Fibroblast of pulmonary artery (primary cell): ENCODE results near the gene HNRNPL.
"Not testable (repeated sequence)": the region's sequence is repeated elsewhere in the genome, so short reads cannot be mapped to it uniquely, and the experiment has no call there.

Source experiments
- DNase-seq: peaks from one replicate; pipeline ENCODE4 v3.0.0-alpha.2; 2010; ENCODE audit warnings: low read depth
- H3K4me3 ChIP-seq: replicated peaks from 2 replicates; pipeline ENCODE4 v1.5.1; 2011; ENCODE audit warnings: low read depth, mild to moderate bottlenecking, control low read depth, low read length, moderate library complexity
- TF ChIP-seq, protein P1 (sequence below): IDR thresholded peaks from 2 replicates; pipeline ENCODE4 v1.5.1; 2011; ENCODE audit warnings: mild to moderate bottlenecking, control low read depth, low read length, inconsistent platforms; ENCODE audit errors: missing control alignments

Gene HNRNPL

DNA sequence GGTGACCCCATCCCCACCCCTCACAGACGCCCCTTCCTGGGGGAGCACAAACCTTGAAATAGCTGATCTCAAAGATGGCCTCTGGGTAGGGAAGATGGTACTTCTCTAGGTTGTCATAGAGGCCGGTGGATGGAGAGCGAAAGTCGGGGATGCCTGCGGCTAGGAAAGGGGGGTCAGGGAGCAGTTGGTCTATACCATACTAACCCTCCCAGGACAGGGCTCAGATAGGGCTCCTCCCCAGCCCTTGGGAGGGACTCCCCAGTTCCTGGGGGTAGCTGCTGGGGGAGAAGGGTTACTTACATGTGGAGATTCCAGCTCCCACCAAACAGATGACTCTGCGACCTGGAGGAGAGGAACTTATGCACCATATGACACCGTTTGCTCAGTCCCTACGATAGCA lies 40.0 kb upstream of the HNRNPL start:
- H3K4me3 ChIP-seq: no peak overlapping the region
- TF ChIP-seq, protein P1, sequence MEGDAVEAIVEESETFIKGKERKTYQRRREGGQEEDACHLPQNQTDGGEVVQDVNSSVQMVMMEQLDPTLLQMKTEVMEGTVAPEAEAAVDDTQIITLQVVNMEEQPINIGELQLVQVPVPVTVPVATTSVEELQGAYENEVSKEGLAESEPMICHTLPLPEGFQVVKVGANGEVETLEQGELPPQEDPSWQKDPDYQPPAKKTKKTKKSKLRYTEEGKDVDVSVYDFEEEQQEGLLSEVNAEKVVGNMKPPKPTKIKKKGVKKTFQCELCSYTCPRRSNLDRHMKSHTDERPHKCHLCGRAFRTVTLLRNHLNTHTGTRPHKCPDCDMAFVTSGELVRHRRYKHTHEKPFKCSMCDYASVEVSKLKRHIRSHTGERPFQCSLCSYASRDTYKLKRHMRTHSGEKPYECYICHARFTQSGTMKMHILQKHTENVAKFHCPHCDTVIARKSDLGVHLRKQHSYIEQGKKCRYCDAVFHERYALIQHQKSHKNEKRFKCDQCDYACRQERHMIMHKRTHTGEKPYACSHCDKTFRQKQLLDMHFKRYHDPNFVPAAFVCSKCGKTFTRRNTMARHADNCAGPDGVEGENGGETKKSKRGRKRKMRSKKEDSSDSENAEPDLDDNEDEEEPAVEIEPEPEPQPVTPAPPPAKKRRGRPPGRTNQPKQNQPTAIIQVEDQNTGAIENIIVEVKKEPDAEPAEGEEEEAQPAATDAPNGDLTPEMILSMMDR: no peak

DNA sequence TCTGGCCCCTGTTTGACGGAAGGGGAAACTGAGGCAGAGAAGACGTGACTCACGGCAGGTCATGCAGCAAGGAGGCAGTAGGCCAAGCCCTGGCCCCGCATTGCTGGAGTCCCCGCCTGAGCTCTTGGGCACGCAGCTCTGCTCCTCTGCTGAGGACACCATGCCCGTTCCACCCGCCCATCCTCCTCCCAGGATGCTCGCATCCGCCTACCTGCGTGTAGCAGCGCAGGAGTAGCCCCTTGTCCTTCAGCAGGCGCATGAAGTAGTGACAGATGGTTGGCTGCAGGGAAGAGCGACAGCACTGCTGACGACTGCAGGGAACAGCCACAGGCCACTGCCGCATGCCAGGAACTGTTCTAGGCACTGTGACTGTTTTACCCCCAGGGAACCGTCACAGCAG lies 39.1 kb upstream of the HNRNPL start:
- H3K4me3 ChIP-seq: no peak overlapping the region
- DNase-seq: no peak
- TF ChIP-seq, protein P1: no peak

More for the DNA sequence above, 40.0 kb upstream of the HNRNPL start:
- DNase-seq: no peak

DNA sequence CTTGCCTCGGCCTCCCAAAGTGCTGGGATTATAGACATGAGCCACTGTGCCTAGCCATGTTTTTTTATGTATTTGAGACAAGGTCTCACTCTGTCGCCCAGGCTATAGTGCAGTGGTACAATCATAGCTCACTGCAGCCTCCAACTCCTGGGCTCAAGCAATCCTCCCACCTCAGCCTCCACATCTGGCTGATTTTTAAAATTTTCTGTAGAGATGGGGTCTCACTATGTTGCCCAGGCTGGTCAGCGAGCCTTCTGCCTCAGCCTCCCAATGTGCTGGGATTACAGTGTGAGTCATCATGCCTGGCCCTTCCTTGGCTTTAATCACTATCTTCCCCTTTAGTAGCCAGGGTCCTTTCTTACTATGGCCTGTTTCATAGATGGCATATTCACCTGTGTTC lies 34.9 kb upstream of the HNRNPL start:
- H3K4me3 ChIP-seq, DNase-seq: not testable (repeated sequence)

DNA sequence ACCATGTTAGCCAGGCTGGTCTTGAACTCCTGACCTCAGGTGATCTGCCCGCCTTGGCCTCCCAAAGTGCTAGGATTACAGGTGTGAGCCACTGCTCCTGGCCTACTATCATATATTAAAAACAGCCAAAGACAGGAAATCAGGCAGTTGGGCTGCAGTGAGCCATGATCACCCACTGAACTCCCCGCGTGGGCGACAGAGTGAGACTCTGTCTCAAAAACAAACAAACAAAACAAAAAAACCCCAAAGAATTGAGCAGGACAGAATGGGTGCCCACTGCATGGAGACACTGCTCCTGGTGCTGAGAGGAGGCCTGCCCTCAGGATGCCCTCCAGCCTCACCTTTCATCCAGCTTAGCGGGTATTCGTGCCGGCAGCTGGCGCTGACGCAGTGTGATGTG lies 33.5 kb upstream of the HNRNPL start:
- TF ChIP-seq, protein P1: no peak
- no peak for DNase-seq
- H3K4me3 ChIP-seq: no peak overlapping the region

DNA sequence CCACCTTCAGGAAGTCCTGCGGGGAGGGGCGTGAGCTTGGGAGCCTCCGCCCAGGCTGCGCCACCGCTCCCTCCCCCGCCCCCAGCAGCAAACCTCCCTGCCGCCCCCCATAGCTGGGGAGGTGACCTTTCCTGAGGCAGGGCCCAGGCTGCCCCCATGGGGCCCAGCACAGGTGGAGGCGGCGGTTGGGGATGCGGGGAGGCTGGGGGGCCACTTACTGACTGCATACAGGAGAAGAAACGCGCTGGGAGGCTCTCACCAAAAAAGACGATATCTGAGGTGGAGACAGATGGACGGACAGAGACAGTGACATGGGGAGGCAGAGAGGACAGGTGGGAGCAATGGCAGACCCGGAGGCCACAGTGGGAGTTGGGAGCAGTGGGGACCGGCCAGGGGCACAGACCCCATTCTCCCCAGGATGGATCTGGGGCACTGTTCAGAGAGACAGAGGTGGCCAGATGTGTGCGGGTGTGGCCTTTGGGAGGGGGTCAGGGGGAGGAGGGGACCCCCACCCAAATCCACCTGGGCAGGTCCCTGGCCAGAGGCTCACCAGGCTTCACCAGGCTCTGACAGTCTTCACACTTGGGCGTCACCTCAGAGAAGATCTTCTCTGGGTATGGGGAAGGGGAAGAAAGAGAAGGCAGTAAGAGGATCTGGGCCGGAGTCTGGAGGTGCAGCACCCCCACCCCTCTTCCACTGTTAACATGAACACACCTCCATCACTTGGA lies 31.3 kb upstream of the HNRNPL start:
- no peak overlapping the region for H3K4me3 ChIP-seq
- TF ChIP-seq, protein P1: no peak
- no peak for DNase-seq

DNA sequence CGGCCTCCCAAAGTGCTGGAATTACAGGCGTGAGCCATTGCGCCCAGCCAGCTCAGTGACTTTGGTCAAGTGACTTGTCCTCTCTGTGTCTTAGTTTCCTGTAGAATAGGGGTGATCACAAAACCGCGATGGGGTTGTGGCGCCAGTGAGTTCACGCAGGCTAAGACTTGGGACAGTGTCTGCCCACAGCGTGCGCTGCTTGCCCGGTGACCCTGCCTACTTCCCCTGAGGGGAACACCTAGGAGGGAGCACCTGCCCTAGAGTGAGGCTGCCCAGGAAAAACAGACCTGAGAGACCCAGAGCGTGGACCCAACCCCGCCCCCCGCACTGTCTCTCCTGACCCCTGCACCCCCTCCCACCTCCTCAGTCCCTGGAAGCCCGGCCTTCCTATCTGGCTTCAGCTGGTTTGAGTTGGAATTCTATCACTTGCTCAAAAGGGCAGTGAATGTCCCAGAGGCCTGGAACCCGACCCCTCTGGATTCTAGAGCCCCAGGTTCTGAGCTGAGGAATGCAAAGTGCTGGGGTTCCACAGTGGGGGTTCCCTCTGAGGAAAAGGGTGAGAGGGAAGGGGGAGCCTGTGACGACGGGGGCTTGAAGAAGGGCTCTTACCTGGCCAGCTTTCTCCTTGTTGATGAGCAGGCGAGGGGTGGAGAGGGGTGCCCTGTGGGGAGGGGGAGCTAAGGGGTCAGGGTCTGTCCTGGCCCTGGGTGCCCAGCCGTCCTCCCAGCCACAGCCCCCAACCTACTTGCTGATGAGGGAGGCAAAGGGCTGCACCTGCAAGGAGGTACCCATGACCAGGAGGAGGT lies 30.5 kb upstream of the HNRNPL start:
- no peak overlapping the region for H3K4me3 ChIP-seq
- no peak for DNase-seq
- TF ChIP-seq, protein P1: no peak

DNA sequence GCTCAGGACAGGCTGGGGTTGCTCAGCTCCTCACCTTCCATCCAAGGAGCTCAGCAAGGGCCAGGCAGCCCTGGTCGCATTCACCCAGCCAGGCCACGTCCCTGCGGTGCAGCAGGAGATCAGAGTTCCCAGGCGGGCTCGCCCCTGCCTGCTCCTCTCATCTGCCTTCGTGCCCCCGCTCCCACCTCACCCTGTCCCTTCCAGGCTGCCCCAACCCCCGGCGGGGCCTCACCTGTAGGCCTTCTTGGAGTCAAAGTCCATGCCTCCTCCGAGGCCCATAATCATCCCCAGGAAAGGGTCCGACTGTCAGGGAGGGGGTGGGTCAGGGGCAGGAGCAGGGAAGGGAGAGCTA lies 29.6 kb upstream of the HNRNPL start:
- H3K4me3 ChIP-seq: no peak overlapping the region
- TF ChIP-seq, protein P1: no peak

More for the DNA sequence above, 29.6 kb upstream of the HNRNPL start:
- no peak for DNase-seq
